ENCODE data around the gene TSGA10. TPM values are rescaled to one million over a fixed set of nuclear protein-coding genes. Genes with fewer than 3 reads are reported as not detected.
"Not testable (repeated sequence)": the region's sequence is repeated elsewhere in the genome, so short reads cannot be mapped to it uniquely, and the experiment has no call there.

TSGA10 gene
- total RNA-seq, 2 experiments from 2014 or later: 10.6 to 11.0 TPM

DNA sequence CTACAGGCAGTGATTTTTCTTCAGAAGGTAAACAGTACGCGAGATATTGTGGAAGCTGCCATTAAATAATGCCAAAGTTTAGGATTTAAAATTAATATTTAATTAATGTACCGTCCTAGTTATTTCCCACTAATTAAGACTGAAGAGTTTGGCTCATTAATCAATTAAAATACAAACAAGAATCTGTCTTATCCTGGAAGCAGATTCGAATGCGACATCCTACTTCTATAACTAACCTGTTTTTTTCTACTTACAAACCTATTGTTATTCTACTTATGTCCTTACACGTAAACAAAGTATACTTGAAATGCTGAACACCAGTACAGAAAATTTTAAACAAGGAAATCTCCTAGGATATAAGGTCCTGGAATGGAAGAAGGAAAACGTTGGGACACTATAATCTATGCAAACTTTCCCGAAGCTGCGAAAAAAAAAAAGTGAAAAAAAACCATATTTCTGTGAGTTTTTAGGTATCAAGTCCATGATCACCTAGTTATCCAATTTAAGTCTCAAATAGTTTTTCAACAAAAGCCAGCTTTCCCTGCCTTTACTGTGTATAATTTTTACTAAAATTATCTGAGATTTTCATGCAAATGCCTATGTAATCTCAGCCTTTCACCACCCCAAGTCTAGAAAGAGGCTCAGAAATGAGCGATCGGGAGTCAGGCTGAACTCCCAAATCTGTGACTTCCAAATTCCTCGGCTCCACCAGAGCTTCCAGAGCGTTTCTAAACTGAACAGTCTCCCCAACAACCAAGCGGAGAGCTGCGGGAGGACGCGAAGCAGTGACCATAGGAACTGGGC is 14.5 kb downstream of the TSGA10 start:
- Histone ChIP-seq H3K9me3 (ENCODE audit: control insufficient read depth in 1 of 2, insufficient read depth in 1 of 2, low read length in 2 of 2) (peaks cover 0 to 13% of the 10 kb centered on the region in 2 experiments), H3K27ac (ENCODE audit: low read depth in 1 of 2, low read length in 2 of 2) (peak overlapping the region in 1 of 2 donors; percentile 85), H3K36me3 (ENCODE audit: insufficient read depth, low read length) (no peaks in the 10 kb centered on the region), H3K27me3 (ENCODE audit: control insufficient read depth in 1 of 2, insufficient read depth in 2 of 2, low read length in 2 of 2) (no peaks in the 10 kb centered on the region), H3K4me1 (ENCODE audit: insufficient read depth, low read length) (peaks cover 8% of the 10 kb centered on the region), H3K4me3 (ENCODE audit: low read length) (peak overlapping the region; percentile 74)
- no peak for DNase-seq
- TF ChIP-seq, protein P1, sequence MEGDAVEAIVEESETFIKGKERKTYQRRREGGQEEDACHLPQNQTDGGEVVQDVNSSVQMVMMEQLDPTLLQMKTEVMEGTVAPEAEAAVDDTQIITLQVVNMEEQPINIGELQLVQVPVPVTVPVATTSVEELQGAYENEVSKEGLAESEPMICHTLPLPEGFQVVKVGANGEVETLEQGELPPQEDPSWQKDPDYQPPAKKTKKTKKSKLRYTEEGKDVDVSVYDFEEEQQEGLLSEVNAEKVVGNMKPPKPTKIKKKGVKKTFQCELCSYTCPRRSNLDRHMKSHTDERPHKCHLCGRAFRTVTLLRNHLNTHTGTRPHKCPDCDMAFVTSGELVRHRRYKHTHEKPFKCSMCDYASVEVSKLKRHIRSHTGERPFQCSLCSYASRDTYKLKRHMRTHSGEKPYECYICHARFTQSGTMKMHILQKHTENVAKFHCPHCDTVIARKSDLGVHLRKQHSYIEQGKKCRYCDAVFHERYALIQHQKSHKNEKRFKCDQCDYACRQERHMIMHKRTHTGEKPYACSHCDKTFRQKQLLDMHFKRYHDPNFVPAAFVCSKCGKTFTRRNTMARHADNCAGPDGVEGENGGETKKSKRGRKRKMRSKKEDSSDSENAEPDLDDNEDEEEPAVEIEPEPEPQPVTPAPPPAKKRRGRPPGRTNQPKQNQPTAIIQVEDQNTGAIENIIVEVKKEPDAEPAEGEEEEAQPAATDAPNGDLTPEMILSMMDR (IDR thresholded peaks at IDR 0.05): no peak
- CTCF ChIA-PET: interaction anchor here (1.6 to 2.8 kb wide), 3 partner anchors 15 to 350 kb away, joined by 4 to 13 read pairs (median 5); partner anchors contain the start of genes LIPT1, REV1 and TSGA10
- no peaks in the 10 kb centered on the region for H3K9me3 Mint-ChIP-seq
- peaks cover 24% of the 10 kb centered on the region for H3K36me3 Mint-ChIP-seq (ENCODE audit: low read depth)
- intact Hi-C loops (cut with DNase I, micrococcal nuclease): loop anchor here in 1 of 2 experiments (2.0 kb wide), 1 partner anchor 41 kb away; the partner anchor contains the start of genes MITD1 and MRPL30
- peak overlapping the region; percentile 94 for H3K27ac Mint-ChIP-seq
- peak overlapping the region; percentile 97 for H3K4me3 Mint-ChIP-seq
- ATAC-seq (ENCODE audit: poor library complexity): no peak
- H3K27me3 Mint-ChIP-seq: no peaks in the 10 kb centered on the region
- peaks cover 33% of the 10 kb centered on the region for H3K4me1 Mint-ChIP-seq (ENCODE audit: low read depth)
- POLR2A ChIA-PET: interaction anchor here (0.7 to 4.3 kb wide), 21 partner anchors 10 to 1494 kb away, joined by 3 to 142 read pairs (median 3); partner anchors contain the start of genes COX5B, EIF5B, LIPT1 and MITD1

- ATAC-seq (ENCODE audit: poor library complexity): no peak
- Mint-ChIP-seq H3K36me3 (ENCODE audit: low read depth) (peaks cover 28% of the 10 kb centered on the region), H3K9me3 (no peaks in the 10 kb centered on the region), H3K4me1 (ENCODE audit: low read depth) (peaks cover 33% of the 10 kb centered on the region), H3K27me3 (no peaks in the 10 kb centered on the region), H3K27ac (no peak overlapping the region), H3K4me3 (peak overlapping the region; percentile 17)
- intact Hi-C loops (cut with DNase I, micrococcal nuclease): no loop called here
- Histone ChIP-seq H3K4me3 (ENCODE audit: low read length) (no peak overlapping the region), H3K27ac (ENCODE audit: low read depth in 1 of 2, low read length in 2 of 2) (no peak overlapping the region), H3K27me3 (ENCODE audit: control insufficient read depth in 1 of 2, insufficient read depth in 2 of 2, low read length in 2 of 2) (no peaks in the 10 kb centered on the region), H3K4me1 (ENCODE audit: insufficient read depth, low read length) (peaks cover 8% of the 10 kb centered on the region), H3K9me3 (ENCODE audit: control insufficient read depth in 1 of 2, insufficient read depth in 1 of 2, low read length in 2 of 2) (peaks cover 0 to 19% of the 10 kb centered on the region in 2 experiments), H3K36me3 (ENCODE audit: insufficient read depth, low read length) (no peaks in the 10 kb centered on the region)
- TF ChIP-seq, protein P1 (IDR thresholded peaks at IDR 0.05): no peak
- POLR2A ChIA-PET: interaction anchor here (0.6 to 1.3 kb wide), 3 partner anchors 16 to 42 kb away, joined by 3 to 4 read pairs (median 3); partner anchors contain the start of genes LIPT1 and TSGA10
- CTCF ChIA-PET: no interaction called here
- DNase-seq: no peak
These were observed 15.7 kb downstream of the TSGA10 start for GRCh38 chr2:99139003-99139402.

GRCh38 chr2:99135044-99135556 is 19.6 kb downstream of the TSGA10 start:
- ATAC-seq (ENCODE audit: poor library complexity); H3K36me3 ChIP-seq (ENCODE audit: insufficient read depth, low read length); H3K27me3 ChIP-seq (ENCODE audit: control insufficient read depth in 1 of 2, insufficient read depth in 2 of 2, low read length in 2 of 2); H3K27ac ChIP-seq (ENCODE audit: low read depth in 1 of 2, low read length in 2 of 2); H3K4me1 ChIP-seq (ENCODE audit: insufficient read depth, low read length); DNase-seq; H3K4me3 ChIP-seq (ENCODE audit: low read length); CTCF ChIA-PET; H3K27ac Mint-ChIP-seq; H3K9me3 Mint-ChIP-seq; POLR2A ChIA-PET; H3K4me3 Mint-ChIP-seq; H3K27me3 Mint-ChIP-seq; intact Hi-C loops (cut with DNase I, micrococcal nuclease): not testable (repeated sequence)
- Mint-ChIP-seq H3K4me1 (ENCODE audit: low read depth) (peaks cover 12% of the 10 kb centered on the region), H3K36me3 (ENCODE audit: low read depth) (peaks cover 43% of the 10 kb centered on the region)
- H3K9me3 ChIP-seq (ENCODE audit: control insufficient read depth in 1 of 2, insufficient read depth in 1 of 2, low read length in 2 of 2): peaks cover 13 to 19% of the 10 kb centered on the region in 2 experiments
